ENCODE results near the gene PRG2.
"Not testable (repeated sequence)": the region's sequence is repeated elsewhere in the genome, so short reads cannot be mapped to it uniquely, and the experiment has no call there.

PRG2 gene

GRCh38 chr11:57340039-57340615 is 50.3 kb downstream of the PRG2 start:
- Histone ChIP-seq H3K9me2 (replicated peaks; ENCODE audit: insufficient read depth, low read length) (no peaks in the 10 kb centered on the region), H3K79me2 (ENCODE audit: insufficient read depth, low read length) (peaks cover 4% of the 10 kb centered on the region), H4K20me1 (ENCODE audit: low read depth, low read length) (no peaks in the 10 kb centered on the region), H3K9ac (ENCODE audit: low read length) (no peak overlapping the region), H3K27me3 (ENCODE audit: low read length) (no peaks in the 10 kb centered on the region), H3F3A (ENCODE audit: insufficient read depth) (no peaks in the 10 kb centered on the region), H3K4me2 (ENCODE audit: low read depth, low read length, poor library complexity, severe bottlenecking) (no peak overlapping the region), H2AFZ (ENCODE audit: low read depth, low read length, severe bottlenecking) (no peak overlapping the region), H3K36me3 (ENCODE audit: low read length) (no peaks in the 10 kb centered on the region), H3K4me3 (ENCODE audit: insufficient read depth, low read length, poor library complexity, severe bottlenecking) (no peak overlapping the region), H3K9me3 (ENCODE audit: insufficient read depth, low read length) (no peaks in the 10 kb centered on the region), H3K27ac (ENCODE audit: low read depth, low read length) (no peak overlapping the region)
- TF ChIP-seq CTCF (IDR thresholded peaks at IDR 0.05; ENCODE audit: insufficient read depth, low read length, poor library complexity, severe bottlenecking) (no peak), EZH2phosphoT487 (conservative IDR thresholded peaks at IDR 0.05; ENCODE audit: low read length) (no peak)

GRCh38 chr11:57339328-57339727 is 51.1 kb downstream of the PRG2 start:
- TF ChIP-seq EZH2phosphoT487 (conservative IDR thresholded peaks at IDR 0.05; ENCODE audit: low read length) (no peak), CTCF (IDR thresholded peaks at IDR 0.05; ENCODE audit: insufficient read depth, low read length, poor library complexity, severe bottlenecking) (no peak)
- Histone ChIP-seq H3K4me2 (ENCODE audit: low read depth, low read length, poor library complexity, severe bottlenecking) (no peak overlapping the region), H3K4me3 (ENCODE audit: insufficient read depth, low read length, poor library complexity, severe bottlenecking) (no peak overlapping the region), H3K27me3 (ENCODE audit: low read length) (no peaks in the 10 kb centered on the region), H3K9me3 (ENCODE audit: insufficient read depth, low read length) (no peaks in the 10 kb centered on the region), H2AFZ (ENCODE audit: low read depth, low read length, severe bottlenecking) (no peak overlapping the region), H4K20me1 (ENCODE audit: low read depth, low read length) (no peaks in the 10 kb centered on the region), H3K36me3 (ENCODE audit: low read length) (no peaks in the 10 kb centered on the region), H3K27ac (ENCODE audit: low read depth, low read length) (no peak overlapping the region), H3F3A (ENCODE audit: insufficient read depth) (no peaks in the 10 kb centered on the region), H3K79me2 (ENCODE audit: insufficient read depth, low read length) (peaks cover 12% of the 10 kb centered on the region), H3K9me2 (replicated peaks; ENCODE audit: insufficient read depth, low read length) (no peaks in the 10 kb centered on the region), H3K9ac (ENCODE audit: low read length) (no peak overlapping the region)

- Histone ChIP-seq H2AFZ (ENCODE audit: low read depth, low read length, severe bottlenecking) (no peak within 1 kb of the TSS), H3K9me3 (ENCODE audit: insufficient read depth, low read length) (no peaks in the 10 kb centered on the region), H3K36me3 (ENCODE audit: low read length) (peaks cover 4% of the 10 kb centered on the region), H3K4me3 (ENCODE audit: insufficient read depth, low read length, poor library complexity, severe bottlenecking) (no peak within 1 kb of the TSS), H3K27ac (ENCODE audit: low read depth, low read length) (no peak within 1 kb of the TSS), H3K9me2 (replicated peaks; ENCODE audit: insufficient read depth, low read length) (no peaks in the 10 kb centered on the region), H4K20me1 (ENCODE audit: low read depth, low read length) (no peaks in the 10 kb centered on the region), H3K4me2 (ENCODE audit: low read depth, low read length, poor library complexity, severe bottlenecking) (no peak within 1 kb of the TSS), H3F3A (ENCODE audit: insufficient read depth) (no peaks in the 10 kb centered on the region), H3K79me2 (ENCODE audit: insufficient read depth, low read length) (peaks cover 24% of the 10 kb centered on the region), H3K9ac (ENCODE audit: low read length) (no peak within 1 kb of the TSS), H3K27me3 (ENCODE audit: low read length) (no peaks in the 10 kb centered on the region)
- TF ChIP-seq CTCF (IDR thresholded peaks at IDR 0.05; ENCODE audit: insufficient read depth, low read length, poor library complexity, severe bottlenecking) (no peak), EZH2phosphoT487 (conservative IDR thresholded peaks at IDR 0.05; ENCODE audit: low read length) (no peak)
These were observed 52.3 kb downstream of the PRG2 start, which contains the start of gene P2RX3 for GRCh38 chr11:57338142-57338541. Gene P2RX3 (plus strand): TSS chr11:57338352. CDS start chr11:57338551, 199 bp downstream.

- not testable (repeated sequence) for H3K27me3 ChIP-seq (ENCODE audit: low read length); H4K20me1 ChIP-seq (ENCODE audit: low read depth, low read length); H3K4me2 ChIP-seq (ENCODE audit: low read depth, low read length, poor library complexity, severe bottlenecking); H3K9me2 ChIP-seq (replicated peaks; ENCODE audit: insufficient read depth, low read length); H3K4me3 ChIP-seq (ENCODE audit: insufficient read depth, low read length, poor library complexity, severe bottlenecking); H3K9me3 ChIP-seq (ENCODE audit: insufficient read depth, low read length); H3F3A ChIP-seq (ENCODE audit: insufficient read depth); H3K27ac ChIP-seq (ENCODE audit: low read depth, low read length); H3K36me3 ChIP-seq (ENCODE audit: low read length)
- peak overlapping the region; percentile 87 for H2AFZ ChIP-seq (ENCODE audit: low read depth, low read length, severe bottlenecking)
- H3K9ac ChIP-seq (ENCODE audit: low read length), result peak overlapping the region; percentile 88; the same call in 1 of the 2 replicates
- H3K79me2 ChIP-seq (ENCODE audit: insufficient read depth, low read length), result peaks cover 30% of the 10 kb centered on the region
These were observed 53.6 kb downstream of the PRG2 start for GRCh38 chr11:57336856-57337255.
